NB4 (cell line): Measurements from ENCODE around the gene CCDC60.
A peak's percentile ranks its signal among the peaks of the same experiment; 100 is the strongest.

Experiments
- DNase-seq: peaks from one replicate; pipeline ENCODE4 v3.0.0; 2010; ENCODE audit warnings: low read depth
- H3K4me3 ChIP-seq: one replicate; pipeline ENCODE4 v1.5.1; 2011; ENCODE audit warnings: mild to moderate bottlenecking, low read depth, low read length, moderate library complexity
- CTCF ChIP-seq: IDR thresholded peaks from one replicate; pipeline ENCODE4 v1.5.1; 2012; ENCODE audit warnings: low read depth, low read length
- MAX ChIP-seq: IDR thresholded peaks from 2 replicates; pipeline ENCODE4 v1.6.1; 2011; ENCODE audit warnings: low read depth, low read length
- MYC ChIP-seq: IDR thresholded peaks from 2 replicates; pipeline ENCODE4 v1.6.1; 2011; ENCODE audit warnings: low read depth, low read length
- POLR2A ChIP-seq: IDR thresholded peaks from 2 replicates; pipeline ENCODE4 v1.6.1; 2011; ENCODE audit warnings: mild to moderate bottlenecking; ENCODE audit not compliant: insufficient read length; ENCODE audit errors: extremely low read depth

Gene CCDC60

GRCh38 chr12:119417440-119417839 lies 82.9 kb downstream of the CCDC60 start:
- TF ChIP-seq CTCF, result no peak
- no peak for TF ChIP-seq MYC
- TF ChIP-seq MAX, result no peak
- no peak for TF ChIP-seq POLR2A
- no peak for DNase-seq
- no peak overlapping the region for H3K4me3 ChIP-seq

GRCh38 chr12:119419381-119419780 lies 84.9 kb downstream of the CCDC60 start:
- no peak for DNase-seq
- TF ChIP-seq POLR2A, result no peak
- no peak for TF ChIP-seq MYC
- no peak for TF ChIP-seq MAX
- no peak for TF ChIP-seq CTCF
- no peak overlapping the region for H3K4me3 ChIP-seq

GRCh38 chr12:119423285-119423684 lies 88.8 kb downstream of the CCDC60 start:
- no peak overlapping the region for H3K4me3 ChIP-seq
- DNase-seq, result peak; percentile 41
- no peak for TF ChIP-seq MYC
- TF ChIP-seq POLR2A, result no peak
- no peak for TF ChIP-seq CTCF

GRCh38 chr12:119425623-119426022 lies 91.1 kb downstream of the CCDC60 start:
- no peak for DNase-seq
- no peak overlapping the region for H3K4me3 ChIP-seq
- no peak for TF ChIP-seq MYC
- TF ChIP-seq MAX, result no peak
- TF ChIP-seq CTCF, result no peak
- TF ChIP-seq POLR2A, result no peak

- DNase-seq, result no peak
- no peak overlapping the region for H3K4me3 ChIP-seq
- no peak for TF ChIP-seq POLR2A
Measured at GRCh38 chr12:119431151-119431550, 96.6 kb downstream of the CCDC60 start.

- TF ChIP-seq CTCF (no peak), POLR2A (no peak), MYC (no peak), MAX (no peak)
- no peak for DNase-seq
Measured at GRCh38 chr12:119432949-119433348, 98.4 kb downstream of the CCDC60 start.

More at GRCh38 chr12:119432949-119433348, 98.4 kb downstream of the CCDC60 start:
- no peak overlapping the region for H3K4me3 ChIP-seq
